Uterus (tissue), 4 donors: ENCODE results near the gene KCNQ4. TPM values are rescaled to one million over a fixed set of nuclear protein-coding genes. Genes with fewer than 3 reads are reported as not detected.

Source experiments
- DNase-seq, 2 donors: peaks; one replicate each; pipeline ENCODE4 v3.0.0-alpha.2; 2019 to 2020
- H3K27ac ChIP-seq, 2 donors: fragments of 200-600 bp; sonication (generic); 1 replicate in 1 of 2; 2 replicates in 1 of 2; pipeline ENCODE4 v1.5.1; 2016 to 2018
- H3K27me3 ChIP-seq, 2 donors: fragments of 200-600 bp; sonication (generic); one replicate each; pipeline ENCODE4 v1.5.1; 2018 to 2019; ENCODE audit warnings: control low read depth in 1 of 2
- H3K36me3 ChIP-seq, 2 donors: fragments of 200-600 bp; sonication (generic); one replicate each; pipeline ENCODE4 v1.5.1; 2019; ENCODE audit warnings: control low read depth in 1 of 2
- H3K4me1 ChIP-seq, 2 donors: fragments of 200-600 bp; sonication (generic); one replicate each; pipeline ENCODE4 v1.5.1; 2018 to 2019; ENCODE audit warnings: control low read depth in 1 of 2
- H3K4me3 ChIP-seq, 2 donors: fragments of 200-600 bp; sonication (generic); 1 replicate in 1 of 2; 2 replicates in 1 of 2; pipeline ENCODE4 v1.5.1; 2018 to 2019; ENCODE audit warnings: mild to moderate bottlenecking in 1 of 2
- H3K9me3 ChIP-seq, 2 donors: fragments of 200-600 bp; sonication (generic); one replicate each; pipeline ENCODE4 v1.5.1; 2019; ENCODE audit warnings: control low read depth in 1 of 2
- CTCF ChIP-seq, 4 experiments: fragments of 200-600 bp in 2 of 4; fragments of 450-650 bp in 2 of 4; sonication (generic) in 2 of 4; IDR thresholded peaks; one replicate each; pipeline ENCODE4 v1.5.1; 2016 to 2019; ENCODE audit warnings: antibody characterized with exemption in 4 of 4, mild to moderate bottlenecking in 2 of 4, moderate library complexity in 1 of 4
- POLR2A ChIP-seq, 2 donors: fragments of 450-650 bp; IDR thresholded peaks; one replicate each; pipeline ENCODE4 v1.6.1; 2016; ENCODE audit warnings: antibody characterized with exemption in 2 of 2, mild to moderate bottlenecking in 1 of 2, moderate library complexity in 1 of 2
- intact Hi-C: fragments of 100-400 bp; cut with DNase I; formaldehyde crosslinking; loops from one replicate; pipeline ENCODE4 v1.15.1; 2023; ENCODE audit warnings: low total_unique reads
- total RNA-seq, 4 donors: library from RNA; depleted of rRNA in 3 of 4; stranded (reverse); fragments of >200 nt in 3 of 4; gene quantifications; one replicate each; pipeline versions ENCODE4 v1.1.0 to v1.2.4, GENCODE V29; 2014 to 2023
- donor health status: DM: yes; HTN: yes; CAD: no.

KCNQ4 gene
- total RNA-seq, 4 donors from 2014 or later: 2.7 to 13.4 (median 7.4) TPM; not detected in 1

GRCh38 chr1:40878906-40879305, 95.3 kb downstream of the KCNQ4 start:
- no peak for TF ChIP-seq CTCF (IDR thresholded peaks at IDR 0.05)
- TF ChIP-seq POLR2A (IDR thresholded peaks at IDR 0.05): no peak
- H3K27me3 ChIP-seq: no peaks in the 10 kb centered on the region
- no peak overlapping the region for H3K27ac ChIP-seq

GRCh38 chr1:40879482-40880175, 96.0 kb downstream of the KCNQ4 start:
- Histone ChIP-seq H3K4me3 (no peak overlapping the region), H3K27me3 (no peaks in the 10 kb centered on the region), H3K27ac (peak overlapping the region in 1 of 2 donors; percentile 19), H3K4me1 (no peaks in the 10 kb centered on the region), H3K36me3 (no peaks in the 10 kb centered on the region), H3K9me3 (no peaks in the 10 kb centered on the region)
- TF ChIP-seq POLR2A (IDR thresholded peaks at IDR 0.05) (no peak), CTCF (IDR thresholded peaks at IDR 0.05) (no peak)
- intact Hi-C loops: no loop called here
- DNase-seq: no peak

More at GRCh38 chr1:40878906-40879305, 95.3 kb downstream of the KCNQ4 start:
- intact Hi-C loops: no loop called here
- no peak for DNase-seq
- no peaks in the 10 kb centered on the region for H3K4me1 ChIP-seq
- H3K4me3 ChIP-seq: no peak overlapping the region
- H3K36me3 ChIP-seq: no peaks in the 10 kb centered on the region
- H3K9me3 ChIP-seq: no peaks in the 10 kb centered on the region

GRCh38 chr1:40880813-40881549, 97.4 kb downstream of the KCNQ4 start:
- no peaks in the 10 kb centered on the region for H3K4me1 ChIP-seq
- DNase-seq: no peak
- no peak overlapping the region for H3K27ac ChIP-seq
- H3K36me3 ChIP-seq: no peaks in the 10 kb centered on the region
- TF ChIP-seq POLR2A (IDR thresholded peaks at IDR 0.05): no peak
- TF ChIP-seq CTCF (IDR thresholded peaks at IDR 0.05): no peak
- H3K4me3 ChIP-seq: no peak overlapping the region
- H3K9me3 ChIP-seq: no peaks in the 10 kb centered on the region
- intact Hi-C loops: no loop called here
- no peaks in the 10 kb centered on the region for H3K27me3 ChIP-seq

DNA sequence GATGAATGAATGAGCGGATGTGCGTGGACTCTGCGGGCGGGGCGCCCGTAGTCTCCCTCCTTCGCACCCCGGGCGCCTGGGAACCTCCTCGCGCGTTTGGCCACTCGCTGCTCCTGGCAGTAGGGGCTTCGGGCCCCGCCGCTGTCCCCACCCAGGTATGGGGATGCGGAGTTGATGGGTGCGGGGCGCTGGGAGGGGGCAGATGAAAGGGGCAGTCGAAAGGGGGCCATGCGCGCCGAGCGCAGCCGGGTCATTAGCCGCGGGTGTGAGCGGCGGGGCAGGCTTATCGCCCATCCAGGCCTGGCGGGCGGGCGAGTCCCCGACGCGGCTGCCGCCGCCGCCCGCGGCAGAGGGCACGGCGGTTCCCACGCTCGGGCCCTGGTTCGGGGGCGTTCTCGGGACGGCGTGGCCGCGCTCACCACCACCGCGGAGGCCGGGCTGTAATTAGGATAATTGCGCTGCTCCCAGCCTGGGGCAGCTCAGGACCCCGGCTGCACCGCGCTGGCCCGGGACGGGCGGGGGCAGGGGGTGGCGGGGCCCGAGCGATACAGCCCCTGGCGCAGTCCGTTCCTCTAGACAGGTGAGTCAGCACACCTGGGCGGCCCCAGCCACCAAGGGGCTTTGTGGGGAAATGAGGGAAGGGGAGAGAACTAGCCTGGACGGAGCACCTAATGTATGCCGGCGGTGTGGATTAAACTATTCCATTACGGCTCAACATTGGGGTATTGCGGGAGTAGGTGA, 100.6 kb downstream of the KCNQ4 start:
- intact Hi-C loops: no loop called here
- Histone ChIP-seq H3K4me1 (no peaks in the 10 kb centered on the region), H3K36me3 (no peaks in the 10 kb centered on the region), H3K4me3 (no peak overlapping the region), H3K9me3 (no peaks in the 10 kb centered on the region), H3K27ac (no peak overlapping the region), H3K27me3 (no peaks in the 10 kb centered on the region)
- no peak for DNase-seq
- TF ChIP-seq POLR2A (IDR thresholded peaks at IDR 0.05) (no peak), CTCF (IDR thresholded peaks at IDR 0.05) (no peak)
